HG03575 (cell line): ENCODE results near the gene KIF26B.

Experiments used
- ATAC-seq: cut with Tn5 transposase; IDR thresholded peaks from one replicate; pipeline ENCODE4 v1.9.1; 2021; ENCODE audit not compliant: unreplicated experiment, insufficient number of reproducible peaks, low FRiP score; ENCODE audit errors: extremely low read depth

Gene KIF26B

DNA sequence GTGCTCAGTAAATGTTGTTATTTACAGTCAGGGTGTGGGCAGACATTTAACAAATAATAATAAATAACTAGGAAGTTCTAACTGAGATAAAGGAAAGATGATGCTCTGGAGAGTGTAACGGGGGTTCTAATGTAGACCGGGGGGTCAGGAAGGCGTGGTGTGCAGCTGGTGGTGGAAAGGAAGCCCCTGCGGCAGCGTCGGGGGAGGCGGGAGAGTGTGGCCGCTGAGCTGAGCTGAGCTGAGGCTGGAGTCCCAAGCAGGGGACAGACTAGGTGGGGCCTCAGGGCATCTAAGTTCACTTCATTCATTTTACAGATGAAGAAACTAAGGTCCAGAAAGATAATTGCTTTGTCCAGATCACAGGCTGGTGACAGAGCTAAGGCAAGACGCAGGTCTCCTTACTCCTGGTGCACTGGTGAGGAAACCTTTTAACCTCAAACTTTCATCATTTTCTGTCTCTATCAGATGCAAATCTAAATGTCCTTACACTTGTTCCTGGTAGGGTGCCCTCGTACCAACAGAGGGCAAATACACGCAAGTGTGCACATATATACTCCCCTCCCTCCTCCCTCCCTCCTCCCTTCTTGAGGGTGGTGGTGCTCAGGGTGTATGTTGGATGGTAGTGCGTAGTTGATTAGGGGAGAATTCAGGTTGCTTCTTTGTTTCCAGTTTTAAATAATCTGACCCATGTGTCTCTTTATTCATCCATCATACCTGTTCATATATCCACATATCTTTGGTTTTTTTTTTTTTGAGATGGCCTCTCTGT, 44.1 kb downstream of the KIF26B start:
- ATAC-seq: no peak

DNA sequence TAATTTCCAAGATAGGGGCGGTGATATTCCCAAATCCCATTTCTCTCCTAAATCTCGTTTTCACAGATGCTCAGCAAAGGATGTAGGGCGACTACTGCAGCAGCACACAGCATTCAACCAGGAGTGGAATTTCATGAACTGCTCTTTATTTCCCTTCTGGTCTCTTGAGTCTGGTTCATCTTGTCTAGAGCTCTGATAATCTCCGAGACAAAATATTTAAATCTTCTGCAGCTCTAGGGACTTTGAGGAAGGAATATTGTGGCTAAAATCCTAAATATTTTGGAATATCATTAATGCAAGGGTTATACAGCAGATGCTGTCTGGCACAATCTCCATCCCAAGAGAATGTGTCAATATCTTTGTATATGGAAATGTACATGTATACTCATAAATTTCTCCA, 45.4 kb downstream of the KIF26B start:
- no peak for ATAC-seq

DNA sequence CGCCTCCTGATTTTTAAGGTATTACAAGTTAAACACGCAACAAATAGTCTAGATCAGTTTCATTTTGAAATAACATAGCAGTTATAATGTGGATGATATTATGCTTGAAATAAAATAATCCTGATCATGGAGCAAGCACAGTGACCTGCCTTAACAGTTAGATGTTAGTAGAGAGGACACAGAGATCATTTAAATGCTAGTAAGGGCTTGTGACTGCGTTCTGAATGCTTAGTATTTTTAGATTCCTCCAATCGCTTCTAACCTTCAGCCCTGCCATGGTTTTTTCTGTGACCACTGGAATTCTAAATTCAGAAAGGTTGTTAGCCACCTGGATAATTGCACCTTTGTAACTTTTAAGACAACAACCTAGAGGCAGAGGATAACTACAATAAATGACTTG, 46.4 kb downstream of the KIF26B start:
- no peak for ATAC-seq

DNA sequence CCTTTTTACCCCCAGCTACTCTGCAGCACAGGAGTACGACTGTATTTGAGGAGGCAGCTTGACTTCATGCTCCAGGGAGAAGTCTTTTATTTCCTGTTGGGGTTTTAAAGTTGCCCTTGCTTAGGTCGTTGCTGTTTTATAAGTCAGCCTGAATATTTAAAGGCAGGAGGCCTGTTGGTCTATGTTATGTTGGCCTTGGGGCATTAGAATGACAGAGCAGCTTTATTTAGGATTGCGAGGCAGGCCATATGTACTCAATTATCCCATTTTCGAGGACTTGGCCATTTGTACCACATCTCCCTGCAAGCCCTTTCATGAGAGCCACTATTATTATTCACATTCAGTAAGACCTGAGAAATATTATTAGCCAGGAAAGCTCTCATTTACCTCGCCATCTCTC, 47.0 kb downstream of the KIF26B start:
- ATAC-seq: no peak

DNA sequence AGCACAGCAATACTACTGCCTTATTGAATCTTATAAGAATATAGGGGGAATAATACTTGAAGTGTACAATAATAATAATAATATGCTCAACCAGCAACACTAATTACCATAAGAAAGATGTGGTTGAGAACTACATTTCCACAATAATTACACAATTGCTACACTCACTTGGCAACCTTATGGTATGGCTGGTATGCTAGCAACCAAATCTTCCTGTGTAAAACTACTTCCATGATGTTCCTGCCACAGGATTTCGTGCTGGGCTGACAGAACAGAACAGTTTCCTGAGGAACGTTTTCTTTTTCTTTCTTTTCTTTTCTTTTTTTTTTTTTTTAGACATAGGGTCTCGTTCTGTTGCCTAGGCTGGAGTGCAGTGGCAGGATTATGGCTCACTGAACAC, 50.6 kb downstream of the KIF26B start:
- ATAC-seq: no peak

DNA sequence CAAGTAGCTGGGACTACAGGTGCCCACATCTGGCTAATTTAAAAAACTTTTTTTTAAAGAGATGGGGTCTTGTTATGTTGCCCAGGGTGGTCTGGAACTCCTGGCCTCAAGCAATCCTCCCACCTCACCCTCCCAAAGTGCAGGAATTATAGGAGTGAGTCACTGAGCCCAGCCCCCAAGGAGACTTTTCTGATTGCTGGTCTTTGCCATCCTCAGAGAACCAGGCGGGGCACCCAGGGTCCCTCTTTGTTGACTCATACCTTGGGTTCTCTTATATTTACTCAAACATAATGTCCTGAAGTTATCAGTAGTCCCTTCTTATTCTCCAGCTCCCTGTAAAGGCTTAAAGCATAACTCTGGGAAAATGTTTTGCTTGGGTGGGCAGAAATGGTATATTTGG, 51.1 kb downstream of the KIF26B start:
- no peak for ATAC-seq

DNA sequence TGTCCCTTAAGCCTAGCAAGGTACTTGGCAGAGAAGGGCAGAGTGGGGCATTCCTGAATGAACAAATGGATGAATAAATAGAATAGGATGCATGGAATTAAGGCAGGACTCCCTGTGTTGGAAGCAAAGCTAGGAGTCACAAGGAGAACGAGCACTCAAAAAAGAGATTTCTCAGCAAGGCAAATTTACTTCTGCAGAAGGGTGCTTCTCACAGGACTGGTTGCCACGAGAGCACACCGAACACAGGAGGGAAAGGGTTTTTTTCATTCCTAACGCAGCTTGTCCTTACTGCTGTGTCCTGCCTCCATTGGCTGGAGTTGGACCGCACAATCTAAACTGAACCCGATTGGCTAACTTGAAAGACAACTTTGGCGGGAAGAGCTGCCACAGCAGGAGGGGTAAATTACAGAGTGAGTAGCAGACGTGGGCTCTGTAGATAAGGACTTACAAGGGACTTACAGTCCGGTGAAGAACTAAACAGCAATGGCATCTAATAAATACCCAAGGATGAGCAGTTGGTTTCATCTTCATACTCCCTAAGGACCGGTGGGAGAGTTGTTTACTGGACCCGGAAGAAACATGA, 52.4 kb downstream of the KIF26B start:
- no peak for ATAC-seq

DNA sequence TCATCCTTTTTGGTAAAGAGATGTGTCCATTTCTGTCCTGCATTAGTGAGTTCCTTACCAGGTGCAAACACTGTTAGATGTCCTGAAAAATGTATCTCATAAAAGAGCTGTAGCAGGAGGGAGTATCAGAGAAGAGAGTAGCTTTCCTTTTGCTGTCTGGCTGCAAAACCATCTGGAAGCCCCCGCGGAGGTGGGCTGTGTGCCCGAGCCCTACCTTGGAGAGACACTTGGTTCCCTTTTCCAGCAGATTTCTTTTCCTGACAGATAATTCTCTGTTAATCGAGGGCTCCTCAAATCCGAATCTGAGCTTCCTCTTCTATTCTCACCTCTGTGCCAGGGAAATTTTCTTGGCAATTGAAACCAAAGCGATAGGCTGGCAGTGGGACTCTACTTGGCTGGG, 53.0 kb downstream of the KIF26B start:
- ATAC-seq: no peak

DNA sequence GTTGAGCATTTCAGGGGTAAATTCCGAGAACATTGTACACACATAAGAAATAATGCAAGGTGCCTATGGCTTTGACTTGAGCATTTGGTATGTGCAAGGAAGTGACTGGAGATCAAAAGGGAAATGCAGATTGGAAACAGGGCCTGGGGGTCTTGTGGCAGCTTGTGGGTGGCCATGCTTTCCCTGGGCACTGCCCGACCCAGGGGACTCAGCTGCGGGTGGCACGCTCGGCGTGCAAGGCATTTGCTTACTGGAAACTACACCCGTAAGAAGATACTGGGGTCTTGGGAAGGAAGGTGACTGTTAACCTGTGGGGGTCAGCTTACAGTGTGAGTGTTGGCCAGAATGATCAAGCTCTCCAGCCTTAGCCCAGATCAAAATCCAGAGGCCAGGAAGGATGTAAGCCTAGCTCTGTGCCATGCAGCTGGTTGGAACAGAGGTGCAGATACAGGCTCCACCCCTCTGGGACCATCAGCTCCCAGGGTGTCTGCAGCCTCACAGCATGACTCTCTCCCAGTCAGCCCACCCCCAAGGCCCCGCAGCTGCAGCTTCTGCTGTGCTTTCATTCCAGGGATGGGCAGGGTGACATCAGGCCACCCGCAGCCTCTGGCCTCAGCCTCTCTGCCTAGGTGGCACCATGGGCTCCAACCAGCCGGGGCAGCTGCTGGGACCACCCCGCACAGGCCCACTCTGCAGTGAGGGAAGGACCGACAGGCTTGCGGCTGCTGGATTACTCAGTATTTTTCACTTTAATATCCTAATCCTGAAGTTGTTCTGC, 55.1 kb downstream of the KIF26B start:
- ATAC-seq: no peak

DNA sequence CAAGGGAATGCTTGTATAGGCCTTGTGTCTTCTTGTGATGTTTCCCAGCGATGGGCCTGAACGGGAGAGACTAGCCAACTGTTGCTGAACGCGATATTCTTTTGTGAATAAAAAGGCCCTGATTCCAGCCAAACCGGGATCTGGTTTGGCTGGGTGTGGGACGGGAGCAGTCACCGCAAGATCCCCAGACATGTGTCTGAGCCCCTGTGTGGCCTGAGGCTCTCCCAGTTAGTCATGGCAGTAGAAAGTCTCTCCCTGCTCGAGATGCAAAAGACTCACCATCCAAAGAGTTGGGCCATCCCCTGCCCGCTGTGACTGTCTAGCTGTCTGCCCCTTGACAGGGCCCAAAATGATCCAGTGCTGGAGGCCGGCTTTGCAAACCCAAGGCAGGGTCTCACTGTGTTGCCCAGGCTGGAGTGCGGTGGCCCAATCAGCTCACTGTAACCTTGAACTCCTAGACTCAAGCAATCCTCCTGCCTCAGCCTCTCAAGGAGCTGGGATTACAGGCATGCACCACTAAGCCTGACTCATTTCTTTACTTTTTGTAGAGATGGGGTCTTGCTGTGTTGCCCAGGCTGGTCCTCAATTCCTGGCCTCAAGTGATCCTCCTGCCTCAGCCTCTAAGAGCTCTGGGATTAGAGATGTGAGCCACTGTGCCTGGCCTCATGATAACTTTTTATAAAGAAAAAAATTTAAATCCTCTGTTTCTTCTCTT, 56.4 kb downstream of the KIF26B start:
- no peak for ATAC-seq

DNA sequence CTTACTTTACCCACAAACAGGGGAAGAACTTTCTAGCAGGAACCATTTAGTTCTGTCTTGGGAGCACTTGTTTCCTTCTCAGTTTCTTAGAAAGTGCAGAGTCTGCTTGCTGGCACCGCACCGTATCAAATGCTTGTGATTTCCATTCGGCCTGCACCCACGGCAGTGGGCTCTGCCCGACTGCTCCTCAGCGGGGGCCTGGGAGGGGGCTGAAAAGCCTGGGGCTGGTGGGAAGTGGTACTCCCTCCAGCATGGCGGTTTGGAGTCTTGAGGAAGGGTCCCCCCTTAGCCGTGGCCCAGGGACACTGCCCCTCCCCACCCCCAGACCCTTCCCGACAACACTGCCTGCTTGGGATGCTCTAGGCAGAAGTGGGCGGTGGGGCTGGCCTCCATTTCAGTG, 57.0 kb downstream of the KIF26B start:
- no peak for ATAC-seq

DNA sequence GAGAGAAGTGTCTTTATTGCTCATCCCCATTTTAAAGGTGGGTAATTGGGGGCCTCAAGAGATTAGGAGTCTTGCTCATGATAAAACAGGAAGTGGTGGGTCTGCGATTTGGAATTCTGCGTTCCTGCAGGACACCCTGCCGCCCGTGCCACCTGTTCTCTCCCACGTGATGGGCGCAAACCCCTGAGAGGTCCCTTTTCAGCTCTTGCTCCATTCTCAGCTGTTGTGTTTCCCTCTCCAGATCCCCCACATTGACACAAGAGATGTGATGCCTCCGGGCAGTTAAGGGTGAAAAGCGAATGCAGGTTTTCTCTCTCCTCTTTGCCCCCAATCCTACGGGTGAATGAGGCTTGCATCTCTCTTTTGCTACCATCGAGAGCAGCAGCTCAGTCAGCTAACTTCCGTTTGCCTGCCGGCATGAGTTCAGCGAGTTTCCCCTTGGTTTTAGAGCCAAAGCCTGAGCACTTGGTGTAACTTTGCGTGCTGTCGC, 57.5 kb downstream of the KIF26B start:
- no peak for ATAC-seq

DNA sequence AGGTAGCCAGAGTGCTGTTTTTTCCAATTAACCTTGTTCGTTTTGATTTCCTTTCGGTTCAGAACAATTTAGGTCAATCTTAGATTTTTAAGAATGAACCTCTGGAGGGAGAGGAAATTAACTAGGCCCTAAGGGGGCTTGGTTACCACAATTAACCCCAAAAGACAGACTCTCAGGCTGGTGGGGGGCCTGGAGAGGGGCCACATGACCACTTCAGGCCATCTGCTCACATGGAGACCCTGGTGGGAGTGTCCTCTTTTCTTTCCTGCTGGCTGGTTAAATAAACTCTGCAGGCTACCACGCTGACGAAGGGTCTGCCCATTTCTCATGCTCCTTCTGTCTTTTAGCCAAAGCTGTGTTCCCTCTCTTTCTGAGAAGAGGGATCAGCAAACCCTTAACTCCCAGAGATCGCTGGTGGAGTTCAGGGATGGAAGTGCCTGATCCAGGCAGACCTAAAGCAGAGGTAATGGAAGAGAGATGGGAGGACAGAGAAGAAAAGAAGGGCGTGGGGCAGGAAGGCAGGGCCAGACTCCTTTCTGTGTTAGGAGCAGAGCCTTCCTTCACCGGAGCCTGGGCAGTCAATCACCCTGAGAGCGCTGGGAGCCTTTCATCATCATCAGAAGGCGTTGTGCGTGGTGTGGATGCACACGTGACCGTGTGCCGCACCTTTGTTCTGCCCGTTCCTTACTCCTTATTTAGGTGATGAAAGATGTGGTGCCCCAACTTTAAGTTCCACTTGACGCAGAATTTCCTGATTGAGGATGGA, 58.5 kb downstream of the KIF26B start:
- no peak for ATAC-seq

DNA sequence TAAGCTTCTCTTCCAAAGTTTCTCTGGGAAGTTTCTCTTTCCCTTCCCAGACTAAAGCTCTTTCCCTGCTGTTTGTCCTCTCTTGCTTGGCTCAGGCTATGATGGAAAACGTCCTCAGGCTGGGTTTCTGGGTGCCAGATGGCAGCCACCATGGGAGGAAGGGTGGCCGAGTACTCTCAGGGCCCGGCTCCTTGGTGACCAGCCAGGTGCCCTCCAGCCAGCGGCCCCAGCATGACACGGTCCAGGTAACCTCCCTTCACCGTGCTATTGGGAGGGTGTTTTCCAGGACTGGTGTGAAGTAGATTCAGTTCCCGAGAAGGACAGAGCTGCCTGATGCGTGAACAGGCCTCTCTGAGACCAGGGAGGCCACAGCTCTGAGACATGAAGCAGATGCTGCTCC, 60.3 kb downstream of the KIF26B start:
- no peak for ATAC-seq

DNA sequence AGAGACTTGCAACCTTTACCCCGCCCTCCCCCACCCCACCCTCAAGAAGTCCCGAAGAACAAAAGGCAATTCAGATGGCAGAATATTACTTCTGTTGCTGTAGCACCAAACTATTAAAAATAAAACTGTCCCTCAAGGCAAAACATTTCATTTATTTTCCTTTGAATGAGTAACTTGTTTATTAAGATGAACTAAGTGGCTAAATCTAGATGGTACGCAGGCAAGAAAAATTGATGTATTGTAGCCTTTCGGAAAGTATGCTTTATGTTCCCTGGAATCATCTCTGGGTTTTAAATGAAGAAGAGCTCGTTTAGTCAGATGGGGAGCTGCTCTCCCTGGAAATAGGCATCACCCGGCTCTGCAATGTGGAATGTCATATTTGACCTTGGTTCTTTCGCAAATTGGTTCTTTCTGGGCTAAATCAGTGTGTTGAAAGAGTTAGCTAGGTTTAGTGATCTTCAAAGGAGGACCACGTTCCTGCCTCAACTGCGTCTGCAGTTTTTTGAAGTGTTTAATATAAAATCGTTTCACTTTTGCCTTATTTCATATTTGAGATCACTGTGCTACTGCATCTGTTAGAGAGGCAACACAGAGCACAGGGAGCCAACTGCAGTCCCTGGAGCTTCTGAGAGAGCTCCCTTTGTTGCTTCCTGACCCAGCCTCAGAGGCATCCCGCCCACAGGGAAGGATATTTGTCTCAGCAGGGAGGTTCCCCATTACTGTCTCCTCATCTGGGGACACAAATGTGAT, 61.8 kb downstream of the KIF26B start:
- no peak for ATAC-seq

DNA sequence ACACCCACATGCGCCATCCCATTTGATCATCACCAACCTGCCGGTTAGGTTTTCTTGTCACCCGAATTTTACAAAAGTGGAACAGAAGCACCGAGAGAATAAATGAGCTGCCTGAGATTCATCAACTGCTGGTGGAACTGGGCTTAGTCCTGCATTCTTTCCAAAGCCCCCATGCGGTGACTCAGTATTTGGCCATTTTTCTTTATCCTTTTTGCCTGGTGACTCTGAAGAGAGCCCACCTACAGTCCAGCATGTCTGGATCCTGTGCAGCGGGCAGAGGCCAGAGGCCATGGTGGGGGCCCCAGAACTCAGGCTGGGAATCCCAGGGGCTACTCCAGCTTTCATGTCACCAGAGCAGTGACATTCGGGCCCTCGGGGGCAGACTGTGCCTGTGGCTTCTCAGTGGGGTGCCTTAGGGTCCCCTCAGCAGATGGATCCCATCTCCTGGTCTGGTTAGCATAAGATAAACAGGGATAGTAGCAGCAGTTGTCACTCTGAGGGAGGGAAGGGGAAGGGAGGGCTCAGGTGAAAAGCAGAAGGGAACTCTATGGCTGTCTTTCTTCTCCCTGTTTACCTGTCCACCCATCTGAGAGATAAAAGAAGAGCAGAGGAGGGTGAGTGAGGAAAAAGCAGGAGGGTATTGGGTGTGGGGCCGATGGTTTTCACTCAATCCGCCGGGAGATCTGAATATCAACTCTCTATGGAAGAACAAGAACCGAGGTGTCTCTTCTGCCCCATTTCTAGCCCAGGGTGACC, 63.2 kb downstream of the KIF26B start:
- ATAC-seq: no peak

DNA sequence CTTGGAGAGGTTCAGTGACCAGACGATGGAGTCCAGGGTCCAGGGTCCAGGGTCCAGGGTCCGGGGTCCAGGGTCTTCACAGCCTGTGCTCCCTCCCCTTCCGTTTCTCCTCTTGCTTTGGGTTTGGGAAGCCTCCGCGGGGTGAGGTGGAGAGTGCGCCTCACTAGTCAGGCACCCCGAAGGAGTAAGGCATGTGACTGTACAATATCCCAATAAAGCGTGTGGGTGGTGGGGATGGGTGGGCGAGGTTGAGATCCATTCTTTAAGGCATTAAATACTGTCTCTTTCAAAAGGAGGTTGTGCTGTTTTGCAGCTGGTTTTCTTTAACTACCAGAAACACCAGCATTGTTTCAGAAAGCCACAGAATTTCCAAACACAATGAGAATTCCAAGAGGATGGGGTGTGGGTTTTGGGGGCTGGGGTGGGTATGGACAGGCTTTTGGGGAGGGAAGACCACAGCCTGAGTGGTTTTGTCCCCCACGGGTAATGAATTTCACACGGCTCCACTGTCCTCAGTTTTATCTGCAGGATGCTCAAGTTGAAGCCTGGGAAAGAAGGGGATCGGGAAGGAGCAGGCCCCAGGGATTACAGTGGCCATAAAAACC, 65.7 kb downstream of the KIF26B start:
- ATAC-seq: no peak
